ENCODE data around the gene DDB1. TPM values are rescaled to one million over a fixed set of nuclear protein-coding genes. Genes with fewer than 3 reads are reported as not detected.

Gene DDB1
- total and polyA plus RNA-seq, 9 of the 15 experiments (the other 6 are each of a cell fraction or from before 2014, with no cell fraction given): 172 to 361 (median 266) TPM

GRCh38 chr11:61332797-61333549, at the start of gene DDB1, which contains the start of gene TKFC (continued):
- TF ChIP-seq CUX1 (CRISPR knock-in tag; IDR thresholded peaks at IDR 0.05) (no peak), ARHGAP35 (IDR thresholded peaks at IDR 0.05; ENCODE audit: partially characterized antibody) (no peak), NCOA4 (IDR thresholded peaks at IDR 0.05; ENCODE audit: partially characterized antibody) (no peak), CREBBP (IDR thresholded peaks at IDR 0.05; ENCODE audit: low read depth, low read length) (no peak), CREM (IDR thresholded peaks at IDR 0.05; ENCODE audit: low read depth) (peak; percentile 82; the same call in 1 of the 2 replicates), NCOA2 (IDR thresholded peaks at IDR 0.05; ENCODE audit: partially characterized antibody in 2 of 2) (no peak), CBX3 (IDR thresholded peaks at IDR 0.05; ENCODE audit: borderline replicate concordance in 1 of 2, low read length in 2 of 2) (peak in 1 of 2 experiments; percentile 15; a peak in 1 of 3 replicates), FOXM1 (IDR thresholded peaks at IDR 0.05; ENCODE audit: low read depth) (peak; percentile 20; the same call in 1 of the 2 replicates), FOXM1 (CRISPR knock-in tag; IDR thresholded peaks at IDR 0.05; ENCODE audit: low read depth) (peak; percentile 92), MBD2 (IDR thresholded peaks at IDR 0.05; ENCODE audit: borderline replicate concordance, low read depth) (peak; percentile 75), NFRKB (IDR thresholded peaks at IDR 0.05; ENCODE audit: low read depth) (0 out of 2 replicates have a peak, but pooled peaks have one; percentile 54), HMG20A (CRISPR knock-in tag; conservative IDR thresholded peaks at IDR 0.05) (no peak), C11orf30 (IDR thresholded peaks at IDR 0.05; ENCODE audit: low read depth) (peak; percentile 78), MAFG (tag; conservative IDR thresholded peaks at IDR 0.05) (no peak), MAX (CRISPR knock-in tag; IDR thresholded peaks at IDR 0.05) (peak; percentile 78), FOS (IDR thresholded peaks at IDR 0.05; ENCODE audit: extremely low read depth, insufficient read length) (no peak)
- TF ChIP-seq, protein P1, sequence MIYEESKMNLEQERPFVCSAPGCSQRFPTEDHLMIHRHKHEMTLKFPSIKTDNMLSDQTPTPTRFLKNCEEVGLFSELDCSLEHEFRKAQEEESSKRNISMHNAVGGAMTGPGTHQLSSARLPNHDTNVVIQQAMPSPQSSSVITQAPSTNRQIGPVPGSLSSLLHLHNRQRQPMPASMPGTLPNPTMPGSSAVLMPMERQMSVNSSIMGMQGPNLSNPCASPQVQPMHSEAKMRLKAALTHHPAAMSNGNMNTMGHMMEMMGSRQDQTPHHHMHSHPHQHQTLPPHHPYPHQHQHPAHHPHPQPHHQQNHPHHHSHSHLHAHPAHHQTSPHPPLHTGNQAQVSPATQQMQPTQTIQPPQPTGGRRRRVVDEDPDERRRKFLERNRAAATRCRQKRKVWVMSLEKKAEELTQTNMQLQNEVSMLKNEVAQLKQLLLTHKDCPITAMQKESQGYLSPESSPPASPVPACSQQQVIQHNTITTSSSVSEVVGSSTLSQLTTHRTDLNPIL (CRISPR knock-in tag; IDR thresholded peaks at IDR 0.05): no peak
- TF ChIP-seq, protein P2, sequence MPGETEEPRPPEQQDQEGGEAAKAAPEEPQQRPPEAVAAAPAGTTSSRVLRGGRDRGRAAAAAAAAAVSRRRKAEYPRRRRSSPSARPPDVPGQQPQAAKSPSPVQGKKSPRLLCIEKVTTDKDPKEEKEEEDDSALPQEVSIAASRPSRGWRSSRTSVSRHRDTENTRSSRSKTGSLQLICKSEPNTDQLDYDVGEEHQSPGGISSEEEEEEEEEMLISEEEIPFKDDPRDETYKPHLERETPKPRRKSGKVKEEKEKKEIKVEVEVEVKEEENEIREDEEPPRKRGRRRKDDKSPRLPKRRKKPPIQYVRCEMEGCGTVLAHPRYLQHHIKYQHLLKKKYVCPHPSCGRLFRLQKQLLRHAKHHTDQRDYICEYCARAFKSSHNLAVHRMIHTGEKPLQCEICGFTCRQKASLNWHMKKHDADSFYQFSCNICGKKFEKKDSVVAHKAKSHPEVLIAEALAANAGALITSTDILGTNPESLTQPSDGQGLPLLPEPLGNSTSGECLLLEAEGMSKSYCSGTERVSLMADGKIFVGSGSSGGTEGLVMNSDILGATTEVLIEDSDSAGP (CRISPR knock-in tag; IDR thresholded peaks at IDR 0.05): 0 out of 2 replicates have a peak, but pooled peaks have one; percentile 26
